GM12801 (cell line): ENCODE results near the gene STAT1.

Source experiments
- CTCF ChIP-seq: IDR thresholded peaks from one replicate; pipeline ENCODE4 v1.5.1; 2011; ENCODE audit warnings: control low read depth; ENCODE audit not compliant: insufficient read length; ENCODE audit errors: extremely low read depth

The STAT1 gene

GRCh38 chr2:190930411-190930810 is 83.6 kb downstream of the STAT1 start:
- no peak for TF ChIP-seq CTCF

GRCh38 chr2:190929919-190930318 is 84.1 kb downstream of the STAT1 start:
- TF ChIP-seq CTCF: no peak

GRCh38 chr2:190927301-190927700 is 86.7 kb downstream of the STAT1 start:
- TF ChIP-seq CTCF: no peak

- no peak for TF ChIP-seq CTCF
These were observed 91.6 kb downstream of the STAT1 start for GRCh38 chr2:190922376-190922775.

GRCh38 chr2:190920085-190920484 is 93.9 kb downstream of the STAT1 start:
- TF ChIP-seq CTCF: no peak
